Neutrophil (primary cell): ENCODE results near the gene FHOD3.

Source experiments
- H3K27ac ChIP-seq: fragments of 200-600 bp; sonication (generic); 2 replicates; pipeline ENCODE4 v1.5.1; 2016; ENCODE audit warnings: mild to moderate bottlenecking, moderate library complexity
- H3K27me3 ChIP-seq: fragments of 200-600 bp; sonication (generic); 2 replicates; pipeline ENCODE4 v1.6.0; 2016; ENCODE audit warnings: mild to moderate bottlenecking
- H3K36me3 ChIP-seq: fragments of 200-600 bp; sonication (generic); 2 replicates; pipeline ENCODE4 v1.5.1; 2017
- H3K4me1 ChIP-seq, 2 experiments: fragments of 200-600 bp in 1 of 2; sonication (generic) in 1 of 2; 1 replicate in 1 of 2; 2 replicates in 1 of 2; pipeline versions ENCODE4 v1.5.1 to v1.6.1; 2013 to 2016; ENCODE audit warnings: low read depth in 1 of 2, low read length in 1 of 2, mild to moderate bottlenecking in 1 of 2, moderate library complexity in 1 of 2; ENCODE audit not compliant: control insufficient read depth in 1 of 2, insufficient read depth in 1 of 2
- H3K4me3 ChIP-seq, 2 experiments: fragments of 200-600 bp in 1 of 2; sonication (generic) in 1 of 2; 1 replicate in 1 of 2; 2 replicates in 1 of 2; pipeline ENCODE4 v1.5.1; 2013 to 2016; ENCODE audit warnings: low read depth in 1 of 2, low read length in 1 of 2, mild to moderate bottlenecking in 1 of 2, moderate library complexity in 1 of 2
- H3K9me3 ChIP-seq: fragments of 200-600 bp; sonication (generic); 2 replicates; pipeline ENCODE4 v1.5.1; 2016
- CTCF ChIP-seq: fragments of 200-600 bp; sonication (generic); IDR thresholded peaks from 2 replicates; pipeline ENCODE4 v1.5.1; 2016; ENCODE audit warnings: antibody characterized with exemption

FHOD3 gene

DNA sequence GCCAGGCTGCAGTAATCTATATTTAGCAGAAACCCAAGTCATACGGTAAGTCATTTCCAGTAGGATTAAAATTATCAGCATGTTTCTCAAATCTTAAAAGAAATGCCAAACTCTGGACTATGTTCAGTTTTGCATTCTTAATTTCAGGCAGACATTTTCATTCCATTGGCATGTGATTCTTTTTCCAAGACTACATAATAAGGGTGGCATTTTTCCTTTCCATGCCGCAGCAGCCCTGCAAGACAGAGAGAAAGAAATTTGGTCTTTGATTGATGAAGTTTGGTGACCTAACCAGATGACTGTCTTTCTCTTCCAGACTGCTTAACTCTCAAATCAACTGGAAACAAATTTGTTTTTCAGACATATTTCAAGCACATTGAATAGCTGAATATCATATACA lies 118.1 kb downstream of the FHOD3 start:
- Histone ChIP-seq H3K36me3 (no peaks in the 10 kb centered on the region), H3K4me1 (no peaks in the 10 kb centered on the region), H3K4me3 (no peak overlapping the region), H3K27me3 (no peaks in the 10 kb centered on the region), H3K27ac (no peak overlapping the region), H3K9me3 (no peaks in the 10 kb centered on the region)
- no peak for TF ChIP-seq CTCF

DNA sequence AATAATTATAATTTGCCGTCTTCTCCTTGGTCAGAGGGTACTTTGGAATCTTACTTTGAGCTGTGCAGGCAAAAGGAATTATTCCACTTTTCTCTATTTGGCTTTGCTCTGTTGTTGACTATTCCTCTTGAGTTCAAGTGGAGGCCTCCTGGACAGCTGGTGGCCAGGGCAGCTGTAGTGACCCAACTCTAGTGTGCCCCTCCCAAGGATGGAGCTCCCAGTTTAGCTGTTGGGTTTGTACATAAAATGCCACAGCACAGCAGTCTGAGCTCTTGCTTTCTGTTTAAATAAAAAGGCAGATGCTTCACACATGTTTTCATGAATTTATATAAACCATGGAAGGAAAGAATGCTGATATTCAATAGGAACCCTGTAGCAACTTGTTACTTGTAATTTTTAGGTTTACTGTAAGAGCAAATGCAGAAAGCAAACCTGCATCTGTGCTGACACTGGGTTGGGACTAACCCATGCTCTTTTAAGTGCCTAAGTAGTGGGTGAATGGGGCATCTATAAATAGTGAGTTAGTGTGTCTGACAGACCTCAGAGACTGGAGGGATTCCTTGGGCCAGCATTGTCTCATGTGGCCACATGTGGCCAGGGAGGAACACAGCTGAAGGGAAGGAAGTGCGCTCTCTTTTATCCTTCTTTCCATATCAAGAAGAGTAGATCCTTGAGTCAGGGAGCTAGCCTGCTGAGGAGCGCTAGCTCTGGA lies 121.8 kb downstream of the FHOD3 start:
- Histone ChIP-seq H3K27ac (no peak overlapping the region), H3K4me1 (no peaks in the 10 kb centered on the region), H3K9me3 (no peaks in the 10 kb centered on the region), H3K36me3 (no peaks in the 10 kb centered on the region), H3K27me3 (no peaks in the 10 kb centered on the region), H3K4me3 (no peak overlapping the region)
- TF ChIP-seq CTCF = no peak

DNA sequence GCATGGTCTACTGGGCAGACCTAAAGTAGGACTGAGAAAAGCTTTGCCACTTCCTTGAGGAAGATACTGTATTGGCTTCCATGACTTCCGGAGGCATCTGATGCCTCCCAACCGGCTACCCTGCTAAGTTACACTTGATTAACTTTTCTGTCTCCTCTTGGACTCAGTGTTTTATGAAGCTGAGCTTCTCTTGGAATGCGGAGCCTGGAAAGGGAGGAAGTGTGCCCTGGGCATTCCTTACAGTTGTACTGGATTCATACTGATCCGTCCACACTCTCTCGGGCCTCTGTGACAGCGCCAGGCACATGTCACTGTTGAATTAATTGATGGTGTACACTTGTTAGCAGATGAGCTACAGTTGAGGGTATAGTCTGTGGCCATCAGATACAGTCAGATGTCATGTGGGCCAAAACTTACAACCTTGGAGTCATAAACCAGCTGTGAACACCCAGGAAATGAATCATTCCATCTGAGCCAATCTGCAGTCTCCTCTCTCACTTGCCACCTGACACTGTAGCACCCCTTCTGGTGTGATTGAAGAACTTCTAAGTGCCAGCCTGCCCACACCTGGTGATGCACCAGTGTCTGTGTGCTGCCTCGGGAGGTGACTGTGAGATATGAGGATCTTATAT lies 122.5 kb downstream of the FHOD3 start:
- H3K9me3 ChIP-seq = no peaks in the 10 kb centered on the region
- no peak for TF ChIP-seq CTCF
- no peaks in the 10 kb centered on the region for H3K36me3 ChIP-seq
- no peaks in the 10 kb centered on the region for H3K4me1 ChIP-seq
- H3K27me3 ChIP-seq = no peaks in the 10 kb centered on the region
- H3K4me3 ChIP-seq = no peak overlapping the region
- no peak overlapping the region for H3K27ac ChIP-seq

DNA sequence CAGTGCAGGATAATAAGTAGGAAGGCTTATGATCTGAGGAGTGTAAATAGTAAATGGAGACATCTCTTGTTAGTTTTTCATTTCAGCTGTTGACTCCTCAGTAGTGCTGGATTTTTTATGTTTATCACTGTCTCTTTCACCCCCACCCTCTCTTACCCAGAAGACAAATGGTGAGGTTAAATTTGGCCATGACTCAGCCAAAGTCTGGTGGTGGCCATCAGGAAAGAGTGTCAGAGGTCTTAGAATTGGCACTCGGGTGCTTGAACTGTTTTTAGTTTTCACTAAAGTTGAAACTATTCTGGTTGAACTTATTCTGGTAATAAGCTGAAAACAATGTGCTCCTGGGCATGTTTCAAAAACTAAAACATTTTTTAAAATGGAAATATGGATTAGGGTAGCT lies 123.3 kb downstream of the FHOD3 start:
- no peaks in the 10 kb centered on the region for H3K9me3 ChIP-seq
- H3K36me3 ChIP-seq = no peaks in the 10 kb centered on the region
- TF ChIP-seq CTCF = no peak
- H3K27me3 ChIP-seq = no peaks in the 10 kb centered on the region
- H3K4me3 ChIP-seq = no peak overlapping the region
- no peak overlapping the region for H3K27ac ChIP-seq
- no peaks in the 10 kb centered on the region for H3K4me1 ChIP-seq

DNA sequence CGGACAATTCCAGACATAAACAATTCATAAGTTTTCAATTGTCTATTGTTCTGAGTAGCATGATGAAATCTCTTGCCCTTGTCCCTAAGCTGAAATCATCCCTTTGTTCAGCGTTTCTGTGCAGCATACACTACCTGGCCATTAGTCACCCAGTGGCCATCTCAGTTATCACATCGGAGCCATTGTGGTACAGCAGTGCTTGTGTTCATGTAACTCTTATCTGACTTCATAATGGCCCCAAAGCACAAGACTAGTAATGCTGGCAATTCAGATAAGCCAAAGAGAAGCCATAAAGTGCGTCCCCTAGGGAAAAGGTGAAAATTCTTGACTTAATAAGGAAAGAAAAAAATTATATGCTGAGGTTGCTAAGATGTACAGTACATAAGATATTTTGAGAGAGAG lies 127.2 kb downstream of the FHOD3 start:
- no peak for TF ChIP-seq CTCF
- Histone ChIP-seq H3K36me3 (no peaks in the 10 kb centered on the region), H3K4me3 (no peak overlapping the region), H3K27ac (no peak overlapping the region), H3K27me3 (no peaks in the 10 kb centered on the region), H3K9me3 (no peaks in the 10 kb centered on the region), H3K4me1 (no peaks in the 10 kb centered on the region)
